ENCODE results near the gene PDE4D.

Gene PDE4D

DNA sequence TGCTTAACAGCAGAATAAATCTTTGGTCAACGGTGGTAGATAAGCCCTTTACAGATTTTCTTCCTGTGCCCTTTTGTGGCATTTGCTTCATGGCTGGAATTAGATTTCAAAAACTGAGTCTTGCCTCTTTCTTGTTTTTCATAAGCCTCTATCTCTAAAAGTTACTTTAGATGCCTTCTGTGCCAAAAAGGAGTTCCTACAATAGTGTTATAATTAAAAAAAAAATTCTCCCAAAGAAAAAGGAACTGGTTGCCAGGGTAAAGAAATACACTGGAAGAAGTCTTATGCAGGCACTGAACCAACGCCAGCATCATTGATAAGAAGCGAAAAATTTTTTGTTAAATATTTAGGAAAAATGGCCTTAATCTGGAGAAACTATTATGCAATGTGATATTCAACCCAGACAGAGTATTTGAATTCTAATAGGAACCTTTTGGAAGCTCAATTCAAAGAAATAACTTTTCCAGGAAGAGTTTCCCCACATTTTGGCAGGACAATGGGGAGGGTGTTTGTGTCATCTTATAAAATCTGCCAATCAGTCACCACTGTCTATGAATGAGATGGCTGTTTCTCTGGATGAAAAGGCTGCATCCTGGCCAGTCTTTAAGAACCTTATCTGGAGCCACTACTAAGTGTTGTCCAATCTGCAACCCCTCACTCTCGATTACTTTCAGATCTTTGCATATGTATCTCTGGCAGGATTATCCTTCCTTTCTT is 608.1 kb downstream of the PDE4D start:
- DNase-seq (ENCODE audit: low read depth), result no peak

DNA sequence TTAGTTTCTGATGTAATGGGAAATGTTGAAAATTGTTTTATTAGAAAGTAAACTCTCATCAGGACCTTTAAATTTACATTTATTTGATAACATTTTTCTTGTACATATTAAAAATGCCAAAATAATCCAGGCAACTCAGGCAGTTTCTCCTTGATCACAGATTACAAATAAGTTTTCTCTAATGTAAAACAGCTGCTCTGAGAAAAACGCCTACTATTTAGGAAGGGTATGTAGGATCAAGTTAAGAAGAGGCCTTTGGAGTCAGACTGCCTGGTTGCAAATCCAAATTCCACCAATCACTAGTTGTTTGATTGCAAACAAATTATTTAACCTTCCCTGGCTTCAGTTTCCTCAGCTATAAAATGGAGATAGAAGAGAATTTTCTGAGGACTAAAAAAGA is 610.8 kb downstream of the PDE4D start:
- DNase-seq (ENCODE audit: low read depth), result no peak

GRCh38 chr5:59279979-59280378 is 613.5 kb downstream of the PDE4D start:
- DNase-seq (ENCODE audit: low read depth), result no peak

DNA sequence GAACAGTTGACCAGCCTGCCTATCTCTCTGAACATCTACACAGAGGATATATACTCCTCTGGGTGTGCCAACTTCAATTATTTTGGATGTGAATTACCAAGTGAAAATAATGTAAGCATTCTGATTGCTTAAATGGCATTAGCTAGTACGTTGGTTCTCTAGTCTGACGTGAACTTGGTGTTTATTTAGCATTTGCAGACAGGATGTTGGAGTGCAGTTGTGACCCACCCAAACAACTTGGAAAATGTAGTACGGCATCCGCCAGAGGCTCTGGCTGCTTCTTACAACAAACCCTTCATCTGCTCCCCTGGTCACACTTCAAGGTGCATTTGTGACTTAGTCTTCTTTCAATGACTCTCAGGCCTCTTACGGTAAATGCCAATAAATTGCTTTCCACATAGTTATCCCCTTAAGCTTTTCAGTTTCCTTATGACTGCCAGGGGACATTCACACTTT is 616.6 kb downstream of the PDE4D start:
- DNase-seq (ENCODE audit: low read depth), result no peak

DNA sequence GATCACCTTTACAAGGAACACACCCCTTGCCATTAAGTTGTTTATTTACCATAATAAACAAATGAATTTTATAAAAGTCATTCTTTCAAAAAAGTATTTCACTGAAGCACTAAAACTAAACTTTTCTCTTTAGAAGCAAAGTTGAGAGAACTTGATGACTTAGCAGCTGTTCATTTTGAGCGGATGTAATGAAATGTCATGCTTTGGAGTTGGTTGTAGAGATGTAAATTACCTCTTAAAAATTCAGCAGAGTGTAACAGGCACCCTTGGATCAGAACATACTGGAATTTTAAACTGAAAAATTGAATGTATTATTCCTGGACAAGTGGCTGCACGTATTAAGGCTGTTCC is 617.2 kb downstream of the PDE4D start:
- no peak for DNase-seq (ENCODE audit: low read depth)

GRCh38 chr5:59275510-59276324 is 617.8 kb downstream of the PDE4D start:
- DNase-seq (ENCODE audit: low read depth), result no peak

GRCh38 chr5:59275170-59275509 is 618.4 kb downstream of the PDE4D start:
- no peak for DNase-seq (ENCODE audit: low read depth)

DNA sequence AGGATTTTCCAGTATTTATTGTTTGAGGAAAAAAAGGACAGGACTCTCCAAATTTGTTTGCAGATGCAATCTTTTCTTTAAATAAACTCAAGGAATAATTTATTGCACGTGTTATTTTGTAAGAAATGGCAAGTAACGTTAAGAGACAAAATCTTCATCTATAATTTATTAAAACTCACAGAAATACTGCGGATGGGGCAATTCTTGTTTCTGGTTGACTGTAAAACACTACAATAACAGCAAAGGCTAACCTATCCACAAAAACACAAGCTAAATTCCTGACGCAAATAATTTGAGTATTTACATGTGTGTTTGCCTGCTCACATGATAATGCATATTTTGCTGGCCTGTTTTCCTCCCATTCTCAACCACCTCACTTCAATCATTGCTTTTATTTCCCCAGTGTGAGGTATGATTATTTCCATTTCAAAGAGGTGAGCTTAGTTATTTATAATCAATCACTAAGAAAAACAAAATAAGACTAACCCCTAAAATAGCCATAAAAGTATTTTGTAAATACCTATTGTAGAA is 619.4 kb downstream of the PDE4D start:
- no peak for DNase-seq (ENCODE audit: low read depth)

- no peak for DNase-seq (ENCODE audit: low read depth)
Observed at GRCh38 chr5:59272809-59273427, 620.6 kb downstream of the PDE4D start.

- no peak for DNase-seq (ENCODE audit: low read depth)
Observed at GRCh38 chr5:59268756-59269415, 624.6 kb downstream of the PDE4D start.

- no peak for DNase-seq (ENCODE audit: low read depth)
Observed at GRCh38 chr5:59267033-59267432, 626.5 kb downstream of the PDE4D start.

DNA sequence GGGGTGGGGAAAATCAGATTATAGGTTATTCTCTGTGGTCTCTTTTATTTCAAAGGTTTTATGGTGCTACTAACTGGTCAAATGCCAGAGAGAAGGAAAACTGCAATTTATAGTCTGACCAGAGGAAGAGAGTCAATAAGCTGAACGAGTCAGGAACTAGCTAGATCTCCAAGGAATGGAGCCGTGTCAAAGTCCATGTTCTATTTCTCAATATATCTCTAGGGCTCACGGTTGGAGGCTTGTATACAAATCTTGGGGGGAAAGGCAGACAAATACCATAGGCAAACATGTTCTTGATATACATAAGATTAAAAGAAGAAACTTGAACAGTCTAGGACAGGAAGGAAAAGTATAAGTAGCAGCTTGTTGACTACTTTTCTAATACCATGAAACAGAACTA is 627.1 kb downstream of the PDE4D start:
- no peak for DNase-seq (ENCODE audit: low read depth)

DNA sequence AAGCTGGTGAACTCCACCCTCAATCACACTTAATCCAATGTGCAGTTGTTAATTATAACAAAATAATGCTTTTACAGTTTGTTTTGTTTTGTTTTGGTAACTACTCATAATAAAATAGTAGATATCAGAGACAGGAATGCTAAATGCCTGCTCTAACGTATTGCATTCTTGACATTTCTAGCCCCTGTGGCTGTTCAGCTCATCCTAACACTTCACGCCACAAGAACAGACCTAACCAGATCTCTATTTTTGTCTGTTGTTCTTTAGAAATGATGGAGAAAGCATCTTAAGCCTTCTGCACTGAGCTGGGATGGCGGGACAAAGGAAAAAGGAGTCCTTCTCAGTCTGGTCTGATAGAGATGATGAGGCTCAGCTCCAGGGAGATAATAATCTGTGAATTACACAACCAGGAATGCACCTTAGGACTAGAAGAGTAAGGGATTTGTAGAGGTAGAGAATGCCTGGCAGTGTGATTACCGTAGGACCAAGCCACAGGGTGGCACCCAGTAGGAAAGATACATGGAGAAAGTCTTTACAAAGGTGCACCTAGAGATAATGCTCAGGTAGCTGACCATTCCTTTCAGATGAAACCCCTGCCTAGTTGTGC is 628.8 kb downstream of the PDE4D start:
- no peak for DNase-seq (ENCODE audit: low read depth)

DNA sequence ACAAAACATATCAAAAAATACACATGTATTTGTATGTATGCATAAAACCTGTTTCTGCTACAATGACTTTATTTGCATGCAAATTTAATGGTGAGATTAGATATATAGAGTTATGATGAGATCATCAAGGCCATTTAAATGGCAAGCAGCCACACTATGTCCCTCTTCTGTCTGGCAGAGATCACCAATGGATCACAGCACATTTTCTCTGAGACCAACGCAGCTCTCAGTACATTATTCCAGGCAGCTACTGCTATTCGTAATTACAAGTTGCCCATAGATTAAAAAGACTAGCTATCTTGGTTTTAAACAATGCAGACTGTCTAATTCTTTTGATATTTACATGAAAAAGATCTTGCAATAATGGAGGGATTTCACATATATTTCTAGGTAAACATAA is 629.5 kb downstream of the PDE4D start:
- DNase-seq (ENCODE audit: low read depth), result no peak

DNA sequence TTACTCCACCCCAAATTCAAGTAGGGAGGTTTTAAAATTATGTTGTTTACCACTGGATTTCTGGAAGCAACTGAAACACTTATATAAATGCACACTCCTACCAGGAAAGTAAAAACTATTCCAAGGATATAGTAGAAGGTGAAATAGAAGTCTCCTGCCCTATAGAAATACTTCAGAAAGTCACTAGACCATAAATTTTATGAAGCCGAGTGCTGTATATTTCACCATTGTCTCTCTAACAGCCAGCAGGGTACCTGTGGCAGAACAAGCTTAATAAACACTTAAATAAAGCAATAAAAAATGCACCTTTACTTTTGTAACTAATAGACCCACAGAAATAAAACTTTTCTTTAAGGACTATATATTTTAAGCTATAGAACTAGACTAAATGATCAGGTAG is 631.6 kb downstream of the PDE4D start:
- DNase-seq (ENCODE audit: low read depth), result no peak

GRCh38 chr5:59260973-59261372 is 632.6 kb downstream of the PDE4D start:
- DNase-seq (ENCODE audit: low read depth), result no peak

DNA sequence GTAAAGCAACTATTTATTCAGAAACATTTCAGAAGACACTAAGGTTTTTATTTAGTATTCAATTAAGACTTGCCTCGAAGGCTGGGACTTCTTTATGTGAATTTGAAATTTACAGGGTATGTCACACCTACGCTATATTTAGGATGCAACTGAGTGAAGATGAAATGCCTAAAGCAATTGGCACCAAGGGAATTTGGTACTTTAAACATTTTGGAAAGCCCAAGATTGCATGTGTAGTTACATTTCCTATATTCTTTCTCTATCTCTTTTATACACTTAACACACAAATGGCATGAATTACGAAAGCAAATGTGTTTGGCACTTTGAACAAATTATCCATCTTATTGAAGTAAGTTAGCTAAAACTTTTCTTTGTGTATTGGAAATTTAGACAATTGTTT is 633.3 kb downstream of the PDE4D start:
- DNase-seq (ENCODE audit: low read depth), result no peak

DNA sequence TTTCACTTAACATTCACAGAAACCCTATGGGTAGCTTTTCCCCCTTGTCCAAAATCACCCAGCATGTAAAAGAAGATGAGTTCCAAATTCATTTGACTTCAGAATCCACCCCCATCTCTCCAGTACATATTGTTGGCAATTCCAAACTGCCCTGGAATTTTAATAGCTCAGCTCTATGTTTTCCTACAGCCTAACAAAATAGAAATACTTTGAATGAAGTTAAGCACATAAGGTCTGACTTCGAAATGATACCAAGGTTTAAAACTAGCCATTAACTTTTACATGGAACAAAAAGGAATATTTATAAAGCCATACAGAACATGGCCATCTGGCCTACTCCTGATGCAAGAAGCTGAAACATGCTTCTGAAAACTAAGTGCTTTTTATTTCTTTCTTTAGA is 634.3 kb downstream of the PDE4D start:
- DNase-seq (ENCODE audit: low read depth), result no peak

DNA sequence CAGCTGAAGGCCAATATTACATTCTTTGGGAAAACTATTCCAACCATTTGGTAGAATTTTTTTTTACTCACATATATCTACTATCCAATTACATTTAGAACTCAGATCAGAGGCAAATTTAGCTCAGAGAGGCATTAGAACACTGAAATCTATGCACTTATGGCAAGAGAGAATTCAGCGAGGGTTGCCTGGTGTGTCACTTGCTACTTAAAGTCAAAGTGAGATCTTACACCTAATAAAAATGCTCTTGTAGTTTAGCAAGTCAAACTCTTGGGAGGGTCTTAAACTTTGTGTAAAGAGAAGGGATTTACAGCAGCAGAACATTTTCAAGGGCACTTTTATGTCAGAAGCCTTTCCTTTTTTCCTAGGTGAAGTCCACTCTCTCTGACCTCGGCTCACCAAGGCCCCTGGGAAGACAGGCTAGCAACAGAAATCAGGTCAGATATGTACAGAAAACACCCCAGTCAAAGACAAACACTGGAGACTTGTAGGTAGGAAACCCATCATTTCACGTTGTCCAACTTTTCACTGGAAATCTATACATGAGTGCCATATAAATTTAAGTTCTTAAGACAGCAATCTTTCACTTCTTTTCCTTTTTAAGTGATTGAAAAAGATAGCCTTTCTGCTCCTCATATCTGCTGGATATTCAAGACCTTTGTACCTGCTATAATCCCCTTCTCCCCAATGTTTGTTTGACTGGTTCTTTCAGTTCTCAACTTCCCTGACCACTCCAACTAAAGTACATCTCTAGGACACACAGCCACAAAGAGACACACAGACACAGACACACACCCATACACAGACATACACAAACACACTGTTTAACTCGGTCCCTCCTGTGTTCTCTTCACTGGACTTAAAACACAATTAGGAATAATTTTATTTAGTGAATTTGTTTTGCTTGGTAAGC is 635.8 kb downstream of the PDE4D start:
- DNase-seq (ENCODE audit: low read depth), result no peak

GRCh38 chr5:59256331-59256730 is 637.2 kb downstream of the PDE4D start:
- DNase-seq (ENCODE audit: low read depth), result no peak
